ENCODE data around the gene NRSN1. TPM values are rescaled to one million over a fixed set of nuclear protein-coding genes. Genes with fewer than 3 reads are reported as not detected.

NRSN1 gene
- total and polyA plus RNA-seq, 2 of the 13 experiments (the other 11 are each of a cell fraction or from before 2014, with no cell fraction given): not detected

DNA sequence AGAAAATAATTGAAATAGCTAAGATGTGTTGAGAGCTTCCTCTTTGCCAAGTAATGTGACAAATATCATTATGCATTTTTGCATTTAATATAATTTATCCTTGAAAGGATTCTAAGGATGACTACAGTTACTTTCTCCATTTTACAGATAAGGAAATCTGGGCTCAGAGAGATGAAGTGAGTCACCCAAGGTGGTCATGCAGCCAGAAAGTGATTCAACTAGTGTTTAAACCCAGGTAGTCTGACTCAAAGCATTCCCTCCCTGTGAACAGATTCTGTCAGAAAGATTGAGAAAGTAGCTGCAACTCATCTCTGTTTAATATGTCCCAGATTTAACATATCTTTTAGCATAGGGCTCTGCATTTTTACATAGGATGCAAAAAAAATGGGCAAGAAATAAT is 28.1 kb downstream of the NRSN1 start:
- Histone ChIP-seq H3K79me2 (ENCODE audit: insufficient read depth, low read length) (no peaks in the 10 kb centered on the region), H3K9me3 (ENCODE audit: low read length) (no peaks in the 10 kb centered on the region), H3K4me1 (ENCODE audit: insufficient read depth, low read length) (peaks cover 15% of the 10 kb centered on the region), H3K36me3 (replicated peaks in 1 of 2; ENCODE audit: control insufficient read depth in 1 of 2, insufficient read depth in 2 of 2, low read length in 2 of 2) (no peaks in the 10 kb centered on the region), H4K20me1 (ENCODE audit: insufficient read depth, low read length) (no peaks in the 10 kb centered on the region), H2AFZ (ENCODE audit: low read length) (no peak overlapping the region), H3K27me3 (ENCODE audit: control insufficient read depth in 1 of 2, insufficient read depth in 2 of 2, low read length in 2 of 2) (no peaks in the 10 kb centered on the region), H3K4me3 (replicated peaks in 1 of 3; ENCODE audit: insufficient read depth in 1 of 3, low read depth in 2 of 3, low read length in 3 of 3) (no peak overlapping the region), H3K4me2 (ENCODE audit: low read depth, low read length) (no peak overlapping the region), H3K27ac (ENCODE audit: extremely low read length, insufficient read depth, low read length) (no peak overlapping the region), H3K9ac (ENCODE audit: insufficient read depth, low read depth, low read length) (no peak overlapping the region)
- DNase-seq (ENCODE audit: low spot score) (no peak), ATAC-seq (no peak), FAIRE-seq (no peak)
- in situ Hi-C loops (cut with HindIII; ENCODE audit: extremely low pct_ligation_motif_present, low pct_unique_long_range_greater_than_20kb): no loop called here
- BruUV-seq (replicated peaks): no TSS peak
- intact Hi-C loops (cut with micrococcal nuclease; ENCODE audit: unreplicated experiment): no loop called here
- ChIA-PET POLR2A (no interaction called here), CTCF (ENCODE audit: low intra/inter-chr PET ratio, low total read pairs) (no interaction called here)
- TF ChIP-seq MTA3 (CRISPR knock-in tag; IDR thresholded peaks at IDR 0.05) (no peak), DZIP1 (CRISPR knock-in tag; IDR thresholded peaks at IDR 0.05) (no peak), ZNF142 (CRISPR knock-in tag; IDR thresholded peaks at IDR 0.05) (no peak), NFYC (CRISPR knock-in tag; IDR thresholded peaks at IDR 0.05) (no peak), ZNF567 (CRISPR knock-in tag; IDR thresholded peaks at IDR 0.05; ENCODE audit: borderline replicate concordance) (no peak), ZBTB20 (CRISPR knock-in tag; IDR thresholded peaks at IDR 0.05; ENCODE audit: borderline replicate concordance, low read depth) (no peak), ZFP62 (CRISPR knock-in tag; IDR thresholded peaks at IDR 0.05) (no peak), ZFP90 (CRISPR knock-in tag; IDR thresholded peaks at IDR 0.05; ENCODE audit: borderline replicate concordance) (no peak), ZSCAN31 (CRISPR knock-in tag; IDR thresholded peaks at IDR 0.05; ENCODE audit: low read depth) (no peak), KLF9 (CRISPR knock-in tag; IDR thresholded peaks at IDR 0.05; ENCODE audit: low read depth) (no peak), KDM4B (CRISPR knock-in tag; IDR thresholded peaks at IDR 0.05) (no peak)
- TF ChIP-seq, protein P1, sequence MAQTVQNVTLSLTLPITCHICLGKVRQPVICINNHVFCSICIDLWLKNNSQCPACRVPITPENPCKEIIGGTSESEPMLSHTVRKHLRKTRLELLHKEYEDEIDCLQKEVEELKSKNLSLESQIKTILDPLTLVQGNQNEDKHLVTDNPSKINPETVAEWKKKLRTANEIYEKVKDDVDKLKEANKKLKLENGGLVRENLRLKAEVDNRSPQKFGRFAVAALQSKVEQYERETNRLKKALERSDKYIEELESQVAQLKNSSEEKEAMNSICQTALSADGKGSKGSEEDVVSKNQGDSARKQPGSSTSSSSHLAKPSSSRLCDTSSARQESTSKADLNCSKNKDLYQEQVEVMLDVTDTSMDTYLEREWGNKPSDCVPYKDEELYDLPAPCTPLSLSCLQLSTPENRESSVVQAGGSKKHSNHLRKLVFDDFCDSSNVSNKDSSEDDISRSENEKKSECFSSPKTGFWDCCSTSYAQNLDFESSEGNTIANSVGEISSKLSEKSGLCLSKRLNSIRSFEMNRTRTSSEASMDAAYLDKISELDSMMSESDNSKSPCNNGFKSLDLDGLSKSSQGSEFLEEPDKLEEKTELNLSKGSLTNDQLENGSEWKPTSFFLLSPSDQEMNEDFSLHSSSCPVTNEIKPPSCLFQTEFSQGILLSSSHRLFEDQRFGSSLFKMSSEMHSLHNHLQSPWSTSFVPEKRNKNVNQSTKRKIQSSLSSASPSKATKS (CRISPR knock-in tag; IDR thresholded peaks at IDR 0.05): no peak
